IPS-15b (cell line): Measurements from ENCODE around the gene ATP5F1E.
A peak's percentile ranks its signal among the peaks of the same experiment; 100 is the strongest.

ENCODE experiments used
- H3K27me3 ChIP-seq: one replicate; pipeline ENCODE4 v1.6.1; 2013; ENCODE audit warnings: low read length; ENCODE audit not compliant: control insufficient read depth, insufficient read depth
- H3K36me3 ChIP-seq: one replicate; pipeline ENCODE4 v1.6.1; 2013; ENCODE audit warnings: low read length; ENCODE audit not compliant: control insufficient read depth, insufficient read depth
- H3K4me1 ChIP-seq: one replicate; pipeline ENCODE4 v1.6.1; 2013; ENCODE audit warnings: mild to moderate bottlenecking, low read length; ENCODE audit not compliant: control insufficient read depth, insufficient read depth
- H3K4me3 ChIP-seq: one replicate; pipeline ENCODE4 v1.5.1; 2013; ENCODE audit warnings: low read depth, low read length
- H3K9ac ChIP-seq: one replicate; pipeline ENCODE4 v1.6.1; 2013; ENCODE audit warnings: low read depth, mild to moderate bottlenecking, low read length
- H3K9me3 ChIP-seq: one replicate; pipeline ENCODE4 v1.6.1; 2013; ENCODE audit warnings: mild to moderate bottlenecking, low read length; ENCODE audit not compliant: control insufficient read depth, insufficient read depth

ATP5F1E gene

GRCh38 chr20:58982406-58983114 is 49.6 kb downstream of the ATP5F1E start:
- no peak overlapping the region for H3K9ac ChIP-seq
- H3K4me3 ChIP-seq = peak overlapping the region; percentile 92
- no peaks in the 10 kb centered on the region for H3K9me3 ChIP-seq
- H3K36me3 ChIP-seq = peaks cover 8% of the 10 kb centered on the region
- peaks cover 18% of the 10 kb centered on the region for H3K4me1 ChIP-seq
- H3K27me3 ChIP-seq = no peaks in the 10 kb centered on the region

- Histone ChIP-seq H3K4me3 (peak overlapping the region; percentile 92), H3K27me3 (no peaks in the 10 kb centered on the region), H3K9ac (peak overlapping the region; percentile 81), H3K36me3 (peaks cover 3% of the 10 kb centered on the region), H3K4me1 (peaks cover 18% of the 10 kb centered on the region), H3K9me3 (no peaks in the 10 kb centered on the region)
These were observed 50.3 kb downstream of the ATP5F1E start for GRCh38 chr20:58981628-58982364.

GRCh38 chr20:58980711-58981627 is 51.2 kb downstream of the ATP5F1E start, which contains the start of gene NELFCD:
Gene NELFCD, plus strand, starts transcription at chr20:58981256. Its CDS starts 54 bp downstream, at chr20:58981310.
- peak within 1 kb of the TSS; percentile 92 for H3K4me3 ChIP-seq

GRCh38 chr20:58978351-58979190 is 53.6 kb downstream of the ATP5F1E start:
- H3K9ac ChIP-seq = no peak overlapping the region
- H3K4me3 ChIP-seq = no peak overlapping the region
- peaks cover 8% of the 10 kb centered on the region for H3K4me1 ChIP-seq
- no peaks in the 10 kb centered on the region for H3K9me3 ChIP-seq
- H3K36me3 ChIP-seq = no peaks in the 10 kb centered on the region
- H3K27me3 ChIP-seq = no peaks in the 10 kb centered on the region

More at GRCh38 chr20:58980711-58981627, 51.2 kb downstream of the ATP5F1E start, which contains the start of gene NELFCD:
- Histone ChIP-seq H3K9ac (peak within 1 kb of the TSS; percentile 81), H3K9me3 (no peaks in the 10 kb centered on the region), H3K27me3 (no peaks in the 10 kb centered on the region), H3K4me1 (peaks cover 18% of the 10 kb centered on the region), H3K36me3 (peaks cover 3% of the 10 kb centered on the region)

GRCh38 chr20:58976061-58976730 is 55.9 kb downstream of the ATP5F1E start:
- Histone ChIP-seq H3K4me1 (peaks cover 8% of the 10 kb centered on the region), H3K4me3 (no peak overlapping the region), H3K36me3 (no peaks in the 10 kb centered on the region), H3K9me3 (no peaks in the 10 kb centered on the region), H3K27me3 (peaks cover 2% of the 10 kb centered on the region), H3K9ac (no peak overlapping the region)
